Brain pericyte (primary cell): ENCODE measurements around the gene LRRC38.

Experiments
- DNase-seq: peaks from one replicate; pipeline ENCODE4 v3.0.0-alpha.2; 2012; ENCODE audit warnings: low read depth, low spot score

LRRC38 gene

DNA sequence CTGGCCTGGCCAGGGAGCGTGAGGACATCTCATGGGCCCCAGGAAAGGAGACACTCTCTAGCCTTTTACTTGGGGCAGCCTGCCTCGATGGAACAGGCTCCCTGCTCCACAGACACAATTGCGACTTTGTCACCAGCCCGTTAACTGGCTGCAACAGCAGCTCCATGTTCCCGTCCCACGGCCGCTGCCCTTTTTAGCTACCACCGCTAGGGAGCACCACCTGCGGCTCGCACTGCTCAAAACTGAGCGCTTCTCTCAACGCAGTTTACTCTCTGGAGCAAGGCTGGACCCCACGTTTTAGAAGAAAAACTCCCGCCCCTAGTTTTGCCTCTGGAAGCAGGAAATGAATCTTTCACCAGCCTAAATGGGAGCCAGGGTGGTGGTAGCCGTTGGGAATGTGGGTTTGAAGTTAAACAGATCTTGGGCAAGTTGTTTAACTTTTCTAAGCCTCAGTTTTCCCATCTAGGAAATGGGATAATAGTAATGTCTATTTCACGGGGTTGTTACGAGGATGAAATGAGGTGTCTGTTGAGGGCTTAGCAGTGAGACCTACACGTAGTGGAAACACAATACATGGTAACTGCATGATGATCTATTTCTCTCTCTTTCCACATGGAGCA is 3.5 kb upstream of the LRRC38 start:
- DNase-seq, result no peak

DNA sequence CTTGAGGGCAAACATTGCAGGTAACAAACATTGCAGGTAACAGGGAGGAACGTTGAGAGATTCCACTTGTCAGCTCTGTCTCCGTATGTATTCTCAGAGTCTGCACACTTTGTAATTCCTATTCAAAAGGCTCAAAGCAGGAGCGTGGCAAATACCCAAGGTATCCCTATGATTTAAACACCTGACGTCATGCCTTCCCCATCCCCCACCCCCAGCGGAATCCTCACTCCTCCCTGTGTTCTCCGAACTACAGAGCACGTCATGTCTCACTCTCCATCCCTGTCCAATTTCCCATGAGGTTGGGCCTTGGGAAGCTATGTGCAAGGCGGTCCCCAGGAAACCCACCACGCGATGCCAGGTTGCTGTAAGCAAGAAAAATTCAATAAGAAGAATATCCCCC is 2.8 kb upstream of the LRRC38 start:
- DNase-seq, result no peak

DNA sequence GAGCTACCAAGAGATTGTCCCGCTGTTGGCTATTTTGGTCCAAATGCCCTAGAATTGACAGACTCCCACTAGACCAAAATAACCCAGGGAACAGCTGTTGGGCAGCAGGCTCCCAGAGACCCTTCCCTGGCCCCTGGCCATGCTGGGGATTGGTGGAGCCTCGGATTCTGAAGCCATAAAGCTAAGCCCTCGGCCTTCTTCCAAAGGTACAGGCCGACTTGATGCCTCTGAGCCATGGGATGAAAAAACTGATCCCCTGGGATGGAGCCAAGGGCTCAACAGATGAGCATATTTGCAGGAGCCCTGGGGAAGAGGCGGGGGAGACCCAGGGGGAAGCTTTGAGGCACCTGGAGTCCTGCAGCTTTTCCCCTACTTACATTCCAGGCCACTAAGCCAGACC is 1.0 kb upstream of the LRRC38 start:
- no peak for DNase-seq

DNA sequence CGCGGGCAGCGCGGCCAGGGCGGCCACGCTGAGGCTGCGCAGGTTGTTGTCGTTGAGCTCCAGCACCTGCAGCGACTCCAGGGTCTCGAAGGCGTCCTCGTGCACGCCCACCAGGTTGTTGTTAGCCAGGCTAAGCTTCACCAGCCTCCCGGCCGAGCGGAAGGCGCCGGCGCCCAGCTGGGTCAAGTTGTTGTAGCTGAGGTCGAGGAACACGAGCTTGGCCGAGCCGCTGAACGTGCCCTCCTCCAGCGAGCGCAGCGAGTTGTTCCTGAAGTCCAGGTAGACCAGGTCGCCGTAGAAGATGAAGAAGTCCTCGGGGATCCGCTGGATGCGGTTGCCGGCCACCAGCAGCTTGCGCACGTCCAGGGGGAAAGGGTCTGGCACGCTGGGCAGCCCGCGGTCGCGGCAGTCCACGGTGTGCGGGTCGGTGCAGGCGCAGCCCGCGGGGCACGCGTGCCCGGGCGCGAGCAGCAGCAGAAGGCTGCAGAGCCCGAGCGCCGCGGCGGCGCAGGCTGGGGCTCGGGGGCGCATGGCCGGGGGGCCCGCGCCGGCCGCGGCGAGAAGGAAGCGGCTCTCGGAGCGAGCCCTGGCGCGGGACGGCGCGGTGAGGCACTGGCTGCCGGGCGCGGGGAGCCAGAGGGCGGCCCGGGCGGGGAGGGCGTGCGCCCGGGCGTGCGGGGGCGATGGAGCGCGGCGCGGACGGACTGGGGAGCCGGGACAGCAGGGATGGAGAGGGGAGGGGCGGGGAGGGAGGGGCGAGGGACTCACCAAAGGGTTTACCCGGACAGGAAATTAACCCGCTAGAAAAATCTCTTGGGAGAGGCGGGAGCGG is 524 bp downstream of the LRRC38 start:
- no peak for DNase-seq

DNA sequence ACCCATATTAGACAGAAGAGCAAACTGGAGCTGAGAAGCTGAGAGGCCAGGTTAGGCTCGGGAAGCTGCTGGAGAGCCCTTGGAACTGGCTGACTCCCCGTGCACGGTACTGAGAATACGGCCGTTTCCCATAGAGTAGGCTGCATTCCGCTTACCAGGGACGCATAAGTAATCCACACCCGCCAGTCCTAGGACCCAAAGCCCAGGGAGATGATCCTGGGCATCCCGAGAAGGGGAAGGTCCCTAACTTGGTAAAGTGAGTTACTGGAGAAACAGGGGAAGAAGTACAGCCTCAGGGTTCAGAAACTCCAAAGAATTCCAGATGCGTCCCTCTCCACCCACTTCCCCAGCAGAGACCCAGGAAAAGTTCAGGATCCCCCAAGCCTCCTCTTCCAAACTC is 1.3 kb downstream of the LRRC38 start:
- no peak for DNase-seq

DNA sequence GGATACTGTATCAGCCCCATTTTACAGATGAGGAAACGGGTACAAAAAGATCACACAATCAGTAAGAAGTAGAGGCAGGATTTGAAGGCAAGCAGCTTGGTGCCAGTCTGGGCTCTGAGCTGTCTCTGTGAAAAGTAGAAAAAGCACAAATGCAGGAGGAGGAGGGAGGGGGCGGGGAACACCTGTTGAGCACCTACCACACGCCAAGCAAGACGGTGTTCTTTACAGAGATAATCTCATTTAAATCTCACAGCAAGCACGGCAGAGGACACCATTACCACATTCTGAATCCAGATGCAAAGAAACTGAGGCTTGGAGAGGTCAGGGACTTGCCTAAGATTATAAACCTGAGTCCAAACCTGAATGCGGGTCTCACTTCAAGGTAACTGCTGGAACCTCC is 3.3 kb downstream of the LRRC38 start:
- DNase-seq, result no peak

DNA sequence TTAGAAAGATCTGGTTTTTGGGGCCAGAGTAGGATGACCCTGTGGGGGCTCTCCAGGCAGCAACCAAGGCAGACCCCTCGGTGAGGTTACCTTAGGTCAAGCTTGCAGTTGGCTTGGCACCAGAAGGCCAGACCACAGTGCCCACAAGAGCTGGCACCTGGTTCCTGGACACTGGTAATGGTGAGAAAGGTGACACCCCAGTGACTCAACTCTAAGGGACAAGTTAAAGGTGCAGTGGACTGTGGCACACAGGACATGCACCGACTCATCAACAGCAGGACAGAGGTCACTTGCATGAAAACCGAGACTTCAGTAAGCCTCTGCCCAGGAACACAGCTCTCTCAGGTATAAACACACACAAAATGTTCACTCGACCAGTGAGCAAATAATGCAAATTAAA is 6.7 kb downstream of the LRRC38 start:
- no peak for DNase-seq

DNA sequence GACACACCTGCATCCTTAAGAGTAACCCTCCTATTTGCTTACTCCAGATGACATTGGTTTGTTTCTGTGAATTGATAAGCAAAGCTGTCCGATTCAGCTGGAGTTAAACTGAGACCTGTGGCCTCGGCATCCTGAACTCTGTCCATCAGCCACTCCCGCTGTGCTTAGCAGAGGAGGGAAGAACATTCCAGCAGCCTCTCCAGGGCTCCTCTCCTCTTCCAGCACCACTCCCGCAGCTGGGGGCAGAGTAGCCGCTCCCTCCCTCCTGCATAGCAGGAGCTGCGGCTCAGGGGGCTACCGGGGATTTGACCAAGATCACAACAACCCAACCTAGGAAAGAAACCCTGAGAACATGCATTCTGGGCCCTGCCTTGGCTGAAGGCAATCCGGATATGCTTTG is 8.8 kb downstream of the LRRC38 start:
- DNase-seq, result no peak

DNA sequence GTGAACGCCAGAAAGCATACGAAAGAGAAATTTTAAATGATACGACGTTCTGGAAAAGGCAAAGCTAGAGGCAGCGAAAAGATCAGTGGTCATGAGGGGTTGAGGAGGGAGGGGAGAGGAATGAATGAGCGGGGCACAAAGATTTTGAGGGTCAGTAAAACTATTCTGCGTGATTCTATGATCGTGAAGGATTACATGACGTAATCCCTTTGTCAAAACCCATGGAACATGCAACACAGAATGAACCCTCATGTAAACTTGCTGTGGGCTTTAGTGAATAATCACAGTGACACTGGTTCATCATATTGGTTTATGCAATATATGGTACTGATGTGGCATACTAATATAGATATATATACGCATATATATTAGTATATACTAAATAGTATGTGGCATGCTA is 13.0 kb downstream of the LRRC38 start:
- no peak for DNase-seq

DNA sequence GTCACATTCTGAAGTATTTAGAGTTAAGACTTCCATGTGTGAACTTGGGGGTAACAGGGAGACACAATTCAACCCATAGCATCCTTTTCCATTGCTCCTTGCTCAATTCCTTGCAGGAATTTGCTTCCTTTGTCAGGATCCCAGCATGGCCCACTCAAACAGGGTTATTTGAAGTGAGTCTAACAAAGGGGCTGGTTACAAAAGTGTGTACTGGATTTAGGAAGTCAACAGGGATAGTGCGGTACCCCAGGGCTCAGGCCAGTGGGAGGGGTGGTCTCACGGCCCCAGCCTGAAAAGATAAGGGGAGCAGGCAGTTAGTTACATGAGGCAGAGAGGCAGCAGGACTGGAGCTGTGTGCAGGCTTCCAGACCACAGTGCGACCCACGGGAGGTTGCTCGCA is 14.4 kb downstream of the LRRC38 start:
- no peak for DNase-seq

DNA sequence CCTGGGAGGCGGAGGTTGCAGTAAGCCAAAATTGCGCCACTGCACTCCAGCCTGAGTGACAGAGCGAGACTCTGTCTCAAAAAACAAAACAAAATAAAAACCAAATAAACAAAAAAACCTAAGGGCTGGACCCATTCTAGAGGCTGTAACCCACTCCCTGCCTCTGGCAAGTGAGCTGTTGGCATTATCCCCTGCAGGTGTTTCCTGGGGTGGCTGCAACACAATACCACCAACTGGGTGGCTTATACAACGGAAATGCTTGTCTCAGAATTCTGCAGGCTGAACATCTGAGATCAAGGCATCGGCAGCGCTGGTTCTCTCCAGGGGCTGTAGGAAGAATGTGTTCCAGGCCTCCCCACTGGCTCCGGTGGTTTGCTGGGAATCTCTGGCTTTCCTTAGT is 15.2 kb downstream of the LRRC38 start:
- no peak for DNase-seq

DNA sequence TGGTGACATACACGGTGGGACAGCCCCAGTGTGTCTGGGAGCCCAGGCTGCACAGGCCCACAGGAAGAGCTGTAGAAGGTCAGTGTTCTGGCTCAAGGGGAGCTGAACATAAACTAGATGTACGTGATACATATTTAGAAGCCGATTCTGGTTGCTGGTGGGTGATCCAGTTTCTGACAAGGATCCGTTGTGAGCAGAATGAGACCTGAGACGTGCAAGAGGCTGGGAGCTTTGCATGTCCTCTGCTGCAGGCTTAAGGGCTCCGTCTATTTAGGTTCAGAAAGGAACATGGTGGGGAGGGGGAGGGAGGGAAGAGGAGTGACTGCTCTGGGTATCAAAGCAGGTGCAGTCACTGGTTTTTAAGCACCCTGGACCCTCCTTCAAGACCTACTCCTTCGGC is 18.6 kb downstream of the LRRC38 start:
- no peak for DNase-seq

DNA sequence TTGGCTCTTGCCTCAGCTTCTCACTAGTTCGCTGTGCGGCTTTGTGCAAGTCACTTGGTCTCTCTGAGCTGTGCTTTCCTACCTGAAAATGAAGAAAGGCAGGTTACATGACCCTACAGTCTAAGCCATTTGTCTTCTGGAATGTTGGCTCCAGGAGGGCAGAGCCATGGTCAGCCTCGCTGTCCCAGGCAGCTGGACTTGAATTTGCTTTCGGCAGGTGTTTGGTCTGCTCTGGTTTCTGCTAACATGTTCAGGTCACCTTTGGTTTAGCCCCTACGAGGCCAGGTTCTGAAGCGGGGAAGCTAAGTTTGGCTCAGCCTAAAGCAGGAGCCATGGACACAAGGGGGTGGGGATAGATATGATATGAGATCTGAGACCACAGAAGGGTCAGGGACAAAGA is 19.1 kb downstream of the LRRC38 start:
- no peak for DNase-seq

DNA sequence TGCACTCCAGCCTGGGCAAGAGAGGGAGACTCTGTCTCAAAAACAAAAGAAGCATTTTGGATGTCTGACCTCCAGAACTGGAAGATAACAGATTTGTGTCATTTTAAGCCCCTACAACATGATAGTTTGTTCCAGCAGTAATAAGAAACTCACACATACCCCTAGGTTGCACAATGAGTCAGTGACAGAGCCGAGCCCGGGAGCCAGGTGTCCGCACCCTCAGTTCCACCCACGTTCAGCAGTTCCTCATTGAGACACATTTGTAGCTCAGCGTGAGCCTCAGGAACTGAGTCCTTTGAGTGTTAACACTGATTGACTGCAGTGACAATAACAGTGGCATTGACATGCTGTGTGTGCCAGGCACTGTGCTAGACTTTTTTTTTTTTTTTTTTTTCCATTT is 19.8 kb downstream of the LRRC38 start:
- no peak for DNase-seq

DNA sequence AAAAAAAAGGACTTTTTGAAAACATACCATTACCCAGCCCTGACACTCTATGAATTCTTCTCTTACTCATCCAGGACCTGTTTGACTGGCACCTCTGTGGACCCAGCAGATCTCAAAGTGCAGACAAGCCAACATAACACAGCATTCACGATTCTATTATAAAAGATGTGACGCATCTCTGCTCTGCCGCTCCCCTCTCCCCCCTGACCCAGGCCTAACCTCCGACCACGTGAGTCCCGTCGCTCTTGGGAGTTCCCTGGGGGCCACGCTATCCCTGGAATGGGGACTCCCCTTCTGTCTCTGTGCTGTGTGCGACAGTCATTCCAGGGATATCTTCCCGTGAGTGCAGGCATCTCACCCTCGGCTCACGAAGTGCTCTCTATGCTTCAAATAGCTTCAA is 21.1 kb downstream of the LRRC38 start:
- no peak for DNase-seq

DNA sequence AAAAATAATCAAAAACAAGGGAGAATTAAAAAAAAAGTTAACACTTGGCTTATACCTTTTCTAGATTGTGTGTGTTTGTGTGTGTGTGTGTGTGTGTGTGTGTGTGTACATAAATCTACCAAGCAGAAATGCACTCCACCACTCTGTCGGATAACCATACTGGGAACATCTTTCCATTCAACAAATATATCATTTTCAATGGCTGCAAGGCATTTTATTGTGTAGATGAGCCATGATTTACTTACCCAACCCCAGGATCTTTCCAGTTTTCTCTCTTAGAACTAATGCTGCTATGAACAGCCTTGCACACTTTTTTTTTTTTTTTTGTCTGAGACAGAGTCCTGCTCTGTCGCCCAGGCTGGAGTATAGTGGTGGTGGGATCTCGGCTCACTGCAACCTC is 25.8 kb downstream of the LRRC38 start:
- DNase-seq, result no peak

DNA sequence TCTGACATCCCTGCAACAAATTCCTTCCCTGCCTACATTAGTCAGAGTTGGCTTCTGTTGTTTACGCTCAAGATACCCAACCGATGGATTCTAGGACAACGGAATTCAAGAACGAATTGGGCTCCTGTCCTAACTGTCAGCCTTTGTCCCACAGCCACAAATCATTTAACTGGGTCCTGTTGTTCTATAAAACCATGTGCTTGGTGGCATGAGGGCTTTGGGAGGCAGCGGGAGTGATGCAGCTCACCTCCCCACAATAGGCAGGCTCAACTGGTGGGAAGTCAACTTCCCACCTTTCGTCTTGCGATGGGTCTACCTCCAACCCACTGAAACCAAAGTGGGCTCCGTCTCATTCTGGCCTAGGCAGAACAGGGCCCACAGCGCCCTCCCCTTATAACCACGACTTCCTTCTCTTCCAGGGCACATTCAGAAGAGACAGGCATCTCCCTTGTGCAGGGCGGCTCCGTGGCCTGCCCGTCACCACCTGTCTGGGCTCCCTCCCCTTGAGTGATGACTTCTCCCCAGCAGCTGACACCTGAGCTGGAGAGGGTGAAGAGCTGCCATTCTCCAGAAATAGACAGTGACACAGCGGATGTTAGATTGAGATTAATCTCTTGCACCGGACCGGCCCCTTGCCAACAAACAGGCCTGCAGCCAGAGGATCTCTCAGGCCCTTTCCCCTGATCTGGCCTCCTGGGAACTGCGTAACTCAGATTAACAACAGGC is 26.5 kb downstream of the LRRC38 start:
- no peak for DNase-seq

DNA sequence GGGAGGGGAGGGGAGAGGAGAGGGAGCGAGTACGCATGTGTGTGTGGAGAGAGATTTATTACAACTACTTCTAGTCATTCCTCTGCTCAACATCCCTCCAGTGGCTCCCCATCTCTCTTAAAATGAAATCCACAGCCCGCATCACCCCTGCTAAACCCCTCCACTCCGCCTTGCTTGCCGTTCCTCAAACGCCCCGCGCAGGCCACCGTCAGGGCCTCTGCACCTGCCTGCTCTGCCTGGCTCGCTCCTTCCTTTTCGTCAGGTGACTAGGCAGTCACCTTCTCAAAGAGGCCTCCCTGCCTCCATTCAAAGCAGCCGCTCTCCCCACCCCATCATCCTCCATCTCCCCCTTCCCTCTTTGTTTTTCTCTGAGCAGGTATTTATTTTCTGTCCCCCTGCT is 29.9 kb downstream of the LRRC38 start:
- no peak for DNase-seq

DNA sequence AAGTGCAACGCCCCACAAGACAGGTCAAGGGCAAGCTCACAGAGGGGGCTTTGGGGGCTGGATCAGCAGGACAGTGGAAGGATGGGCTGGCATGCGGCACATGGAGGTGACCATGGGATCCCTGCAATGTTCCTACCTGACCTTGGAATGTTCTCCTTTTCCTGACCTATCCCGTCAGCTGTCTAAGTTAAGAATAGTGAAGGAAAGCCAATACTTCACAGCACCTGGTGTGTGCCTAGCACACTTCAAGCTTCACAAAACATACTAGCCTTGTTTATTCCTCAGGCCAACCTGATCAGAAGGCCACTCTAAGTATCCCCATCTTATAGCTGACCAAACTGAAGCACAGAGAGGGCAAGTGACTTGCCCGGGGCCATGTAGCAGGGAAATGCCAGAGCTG is 31.2 kb downstream of the LRRC38 start:
- DNase-seq, result no peak

DNA sequence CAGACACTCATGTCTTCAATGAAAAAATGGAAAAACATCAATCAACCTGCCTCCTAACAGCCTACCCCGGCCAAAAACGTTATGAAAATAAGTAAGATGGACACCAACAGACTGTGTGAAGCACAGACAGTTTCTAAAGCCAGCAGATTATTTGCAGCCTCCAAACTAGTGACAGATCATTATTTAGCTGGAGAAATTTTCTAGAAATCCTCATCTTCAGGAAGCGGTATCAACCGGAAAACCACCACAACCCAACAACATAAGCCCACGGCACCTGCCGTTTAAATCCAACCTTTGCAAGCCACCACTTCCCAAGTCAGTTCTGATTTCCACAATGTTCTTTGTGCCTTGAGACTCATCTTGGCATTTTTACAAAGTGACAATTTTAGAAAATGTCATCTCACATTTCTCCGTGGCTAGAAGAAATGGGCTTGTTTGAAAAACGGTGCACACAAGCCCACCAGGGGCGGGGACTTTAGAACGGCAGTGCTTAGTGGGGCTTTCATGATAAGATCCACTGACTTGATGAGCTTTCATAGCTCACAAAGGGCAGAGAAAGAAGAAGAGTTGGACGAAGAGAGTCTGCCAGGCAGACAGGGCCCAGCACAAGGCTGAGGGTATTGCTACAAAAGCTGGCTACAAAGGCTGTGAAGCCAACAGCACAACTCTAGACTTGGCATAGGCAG is 34.5 kb downstream of the LRRC38 start:
- no peak for DNase-seq

DNA sequence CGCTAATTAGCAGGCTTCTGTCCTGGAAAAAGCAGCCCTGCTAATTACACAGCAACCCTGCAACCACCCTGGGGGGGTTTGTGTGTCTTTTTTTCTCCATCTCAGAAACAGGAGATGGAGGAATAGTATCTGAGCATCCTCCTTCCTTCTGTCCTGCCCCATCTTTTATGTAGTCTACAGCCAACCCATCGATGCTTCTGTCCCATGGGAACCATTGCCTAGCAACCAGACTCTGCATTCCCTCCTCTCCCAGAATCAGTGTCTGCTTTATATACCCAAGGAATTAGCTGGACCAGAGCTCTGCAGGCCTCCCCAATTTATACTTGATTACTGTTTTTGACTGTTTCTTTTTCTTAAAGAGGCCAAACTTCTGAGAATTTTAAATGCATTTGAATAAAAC is 35.1 kb downstream of the LRRC38 start:
- no peak for DNase-seq

DNA sequence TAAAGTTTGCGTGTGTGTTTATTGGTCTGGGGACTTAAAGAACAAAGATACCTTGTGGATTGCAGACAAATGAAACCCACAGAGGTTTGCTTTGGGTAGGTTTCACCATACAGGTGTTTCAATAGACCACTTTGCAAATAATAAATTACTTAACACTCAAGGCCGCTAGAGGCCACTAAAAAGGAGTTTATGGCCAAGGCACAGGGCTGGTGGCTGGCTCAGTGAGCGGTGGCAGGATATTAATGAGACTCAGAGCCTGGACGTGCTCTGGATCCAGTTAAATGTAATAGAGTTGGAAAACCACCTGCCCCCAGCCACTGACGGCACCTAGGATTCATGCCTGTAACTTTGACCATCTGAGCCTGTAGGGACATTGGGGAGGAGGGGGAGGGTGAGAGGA is 44.5 kb downstream of the LRRC38 start:
- no peak for DNase-seq
